Body of pancreas (tissue), 4 donors: Measurements from ENCODE around the gene VPS33A.

Source experiments
- CTCF ChIP-seq, 7 experiments: fragments of 450-650 bp in 4 of 7; fragments of 200-600 bp in 3 of 7; sonication (generic) in 3 of 7; IDR thresholded peaks; one replicate each; pipeline ENCODE4 v1.5.1; 2016 to 2019; ENCODE audit warnings: antibody characterized with exemption in 7 of 7
- POLR2A ChIP-seq, 3 donors: fragments of 450-650 bp; IDR thresholded peaks; one replicate each; pipeline ENCODE4 v1.6.1; 2016; ENCODE audit warnings: antibody characterized with exemption in 3 of 3, mild to moderate bottlenecking in 2 of 3

- no peak for TF ChIP-seq CTCF (IDR thresholded peaks at IDR 0.05)
- TF ChIP-seq POLR2A (IDR thresholded peaks at IDR 0.05) = no peak
Measured at GRCh38 chr12:122275459-122275858, 9.2 kb upstream of the VPS33A start.
